ENCODE data around the gene ZNF778. TPM values are rescaled to one million over a fixed set of nuclear protein-coding genes. Genes with fewer than 3 reads are reported as not detected.

Gene ZNF778
- total and polyA plus RNA-seq, 2 of the 8 experiments (the other 6 are each of a cell fraction or from before 2014, with no cell fraction given), result 9.5 to 21.9 TPM

GRCh38 chr16:89184677-89184932 lies 32.9 kb upstream of the ZNF778 start:
- H2BK5ac ChIP-seq (ENCODE audit: low read depth, low read length), result no peak overlapping the region
- no peak overlapping the region for H3K27ac ChIP-seq (ENCODE audit: low read depth, low read length)
- H3K4me3 ChIP-seq (ENCODE audit: extremely low read depth in 1 of 4, insufficient read depth in 2 of 4, low read depth in 3 of 4, low read length in 4 of 4), result no peak overlapping the region
- no peak overlapping the region for H3K56ac ChIP-seq (replicated peaks; ENCODE audit: insufficient read length, low read depth, low read length)
- no peak overlapping the region for H2BK15ac ChIP-seq (ENCODE audit: low read length)
- no peak overlapping the region for H3K9ac ChIP-seq (replicated peaks in 1 of 4; ENCODE audit: extremely low read depth in 1 of 4, low read depth in 3 of 4, low read length in 3 of 4)
- no peaks in the 10 kb centered on the region for H3K23me2 ChIP-seq (ENCODE audit: low read depth, low read length)
- H2AFZ ChIP-seq (ENCODE audit: low read length), result no peak overlapping the region
- WGBS, 2 experiments (ENCODE audit: extremely low coverage in 1 of 2, insufficient coverage in 1 of 2, insufficient read length in 1 of 2, insufficient replicate concordance in 2 of 2, low coverage in 1 of 2, low lambda C conversion rate in 2 of 2, missing lambda C conversion rate in 1 of 2), result 93% methylated on average over 8 of the region's 9 CpGs; no CpG with 5 or more reads in 1 of the 2 experiments
- H4K8ac ChIP-seq (ENCODE audit: extremely low read depth, insufficient read depth, low read length), result no peak overlapping the region
- H4K91ac ChIP-seq (replicated peaks; ENCODE audit: insufficient read length, low read length), result no peak overlapping the region
- no peak overlapping the region for H2BK120ac ChIP-seq (replicated peaks; ENCODE audit: low read depth, low read length)
- H3K79me2 ChIP-seq (ENCODE audit: control insufficient read depth in 1 of 2, insufficient read depth in 2 of 2, low read length in 2 of 2), result no peaks in the 10 kb centered on the region
- DNase-seq (ENCODE audit: low read depth in 1 of 2, low spot score in 2 of 2) (no peak), FAIRE-seq (no peak)
- H3K27me3 ChIP-seq (replicated peaks in 1 of 4; ENCODE audit: control insufficient read depth in 3 of 4, extremely low read depth in 1 of 4, insufficient read depth in 3 of 4, low read length in 3 of 4), result no peaks in the 10 kb centered on the region; a peak in 2 of 7 replicates
- POLR2A ChIA-PET (ENCODE audit: partially characterized antibody), result interaction anchor here (1.9 kb wide), 1 partner anchor 11 kb away, joined by 9 read pairs; no protein-coding TSS in a partner anchor
- H3K4me2 ChIP-seq (ENCODE audit: insufficient read depth in 1 of 2, low read depth in 2 of 2, low read length in 2 of 2), result no peak overlapping the region
- no peak overlapping the region for H2BK20ac ChIP-seq (ENCODE audit: low read length)
- no peak overlapping the region for H3K23ac ChIP-seq (ENCODE audit: insufficient read length)
- no peak overlapping the region for H3K14ac ChIP-seq (ENCODE audit: insufficient read length)
- no peak overlapping the region for H4K5ac ChIP-seq (ENCODE audit: insufficient read length, low read depth, low read length)
- no peak overlapping the region for H2AK5ac ChIP-seq (ENCODE audit: low read depth, low read length)
- peaks cover 0 to 1% of the 10 kb centered on the region in 2 experiments for H4K20me1 ChIP-seq (replicated peaks in 1 of 2; ENCODE audit: control insufficient read depth in 1 of 2, insufficient read depth in 2 of 2, low read length in 2 of 2)
- no peak overlapping the region for H3K4ac ChIP-seq (replicated peaks; ENCODE audit: insufficient read length, low read depth, low read length)
- H3K9me3 ChIP-seq (ENCODE audit: insufficient read depth in 2 of 2, low read depth in 1 of 2, low read length in 1 of 2), result no peaks in the 10 kb centered on the region
- H3K36me3 ChIP-seq (ENCODE audit: control insufficient read depth in 2 of 4, insufficient read depth in 4 of 4, low read length in 3 of 4), result no peaks in the 10 kb centered on the region
- H3K18ac ChIP-seq (ENCODE audit: extremely low read depth, low read length), result no peak overlapping the region
- H2BK12ac ChIP-seq (ENCODE audit: low read depth, low read length), result no peak overlapping the region
- H3K4me1 ChIP-seq (replicated peaks in 1 of 4; ENCODE audit: control insufficient read depth in 3 of 4, insufficient read depth in 4 of 4, low read length in 3 of 4), result no peaks in the 10 kb centered on the region
- no peaks in the 10 kb centered on the region for H3K79me1 ChIP-seq (ENCODE audit: low read depth, low read length)
- CTCF ChIA-PET (ENCODE audit: partially characterized antibody), result interaction anchor here (0.6 kb wide), 1 partner anchor 31 kb away, joined by 3 read pairs; no protein-coding TSS in a partner anchor
- TF ChIP-seq SP1 (IDR thresholded peaks at IDR 0.05; ENCODE audit: low read depth, low read length), result no peak
